GM10248 (cell line): Measurements from ENCODE around the gene SPAG4.

Experiments
- CTCF ChIA-PET: fragments of 300-600 bp; sonication (Branson Sonifier 250); formaldehyde crosslinking; extraction: SDS; loops from one replicate; lab custom pipeline; 2021; ENCODE audit warnings: antibody characterized with exemption; lab: Yijun Ruan, JAX
- POLR2A ChIA-PET: fragments of 350-650 bp; sonication (Branson Sonifier 250); formaldehyde crosslinking; extraction: SDS; loops from one replicate; lab custom pipeline; 2020; ENCODE audit warnings: antibody characterized with exemption; lab: Yijun Ruan, JAX
- DNase-seq: peaks from one replicate; pipeline ENCODE4 v3.0.0; 2012; ENCODE audit errors: extremely low spot score
- CTCF ChIP-seq: IDR thresholded peaks from 2 replicates; pipeline ENCODE4 v1.5.1; 2012; ENCODE audit warnings: mild to moderate bottlenecking, low read depth; ENCODE audit errors: extremely low read depth, missing control alignments, control extremely low read depth

Gene SPAG4

GRCh38 chr20:35619196-35620095, 3.8 kb downstream of the SPAG4 start:
- CTCF ChIA-PET = interaction anchor here (0.9 to 6.7 kb wide), 24 partner anchors 8 to 335 kb away, joined by 3 to 87 read pairs (median 6); partner anchors contain the start of genes CPNE1, RBM12 and SCAND1
- POLR2A ChIA-PET = interaction anchor here (0.5 to 2.0 kb wide), 5 partner anchors 44 to 231 kb away, joined by 3 to 14 read pairs (median 4); partner anchors contain the start of genes CPNE1, RBM12 and RBM39
- TF ChIP-seq CTCF = peak; percentile 75
- DNase-seq = peak; percentile 81

- DNase-seq = no peak
- no peak for TF ChIP-seq CTCF
- ChIA-PET POLR2A (interaction anchor here (0.6 to 1.1 kb wide), 2 partner anchors 99 to 169 kb away, joined by 3 to 4 read pairs; no protein-coding TSS in a partner anchor), CTCF (interaction anchor here (0.9 to 6.7 kb wide), 11 partner anchors 10 to 334 kb away, joined by 3 to 87 read pairs (median 12); partner anchors contain the start of genes CPNE1 and RBM12)
Observed at GRCh38 chr20:35620818-35621559, 5.4 kb downstream of the SPAG4 start.

GRCh38 chr20:35621560-35621946, 5.9 kb downstream of the SPAG4 start:
- CTCF ChIA-PET = interaction anchor here (0.9 to 6.7 kb wide), 4 partner anchors 9 to 333 kb away, joined by 3 to 87 read pairs (median 30); no protein-coding TSS in a partner anchor
- no peak for DNase-seq
- no peak for TF ChIP-seq CTCF
- POLR2A ChIA-PET = interaction anchor here (0.6 to 1.1 kb wide), 2 partner anchors 98 to 168 kb away, joined by 3 to 4 read pairs; no protein-coding TSS in a partner anchor

- no peak for DNase-seq
- TF ChIP-seq CTCF = no peak
- POLR2A ChIA-PET = no interaction called here
- CTCF ChIA-PET = no interaction called here
Observed at GRCh38 chr20:35625584-35626385, 10.2 kb downstream of the SPAG4 start.

- ChIA-PET CTCF (no interaction called here), POLR2A (no interaction called here)
- TF ChIP-seq CTCF = no peak
Observed at GRCh38 chr20:35626386-35627001, 10.9 kb downstream of the SPAG4 start.

More at GRCh38 chr20:35626386-35627001, 10.9 kb downstream of the SPAG4 start:
- no peak for DNase-seq
